GM21367 (cell line): ENCODE data around the gene CAP1.
A peak's percentile ranks its signal among the peaks of the same experiment; 100 is the strongest.
"Not testable (repeated sequence)": the region's sequence is repeated elsewhere in the genome, so short reads cannot be mapped to it uniquely, and the experiment has no call there.

Source experiments
- ATAC-seq: cut with Tn5 transposase; IDR thresholded peaks from one replicate; pipeline ENCODE4 v1.9.1; 2021; ENCODE audit not compliant: unreplicated experiment

CAP1 gene

GRCh38 chr1:40058097-40058452 lies 17.5 kb downstream of the CAP1 start:
- no peak for ATAC-seq

- ATAC-seq = no peak
Observed at GRCh38 chr1:40058453-40059337, 18.2 kb downstream of the CAP1 start.

- no peak for ATAC-seq
Observed at GRCh38 chr1:40059338-40059959, 18.9 kb downstream of the CAP1 start.

- ATAC-seq = no peak
Observed at GRCh38 chr1:40059960-40060750, 19.6 kb downstream of the CAP1 start.

GRCh38 chr1:40064797-40065499 lies 24.4 kb downstream of the CAP1 start:
- peak; percentile 54 for ATAC-seq

- ATAC-seq = no peak
Observed at GRCh38 chr1:40067023-40067422, 26.5 kb downstream of the CAP1 start.

GRCh38 chr1:40067851-40068250 lies 27.3 kb downstream of the CAP1 start:
- no peak for ATAC-seq

GRCh38 chr1:40072142-40072541 lies 31.6 kb downstream of the CAP1 start:
- no peak for ATAC-seq

GRCh38 chr1:40073062-40073461 lies 32.5 kb downstream of the CAP1 start:
- ATAC-seq = no peak

GRCh38 chr1:40075266-40075665 lies 34.7 kb downstream of the CAP1 start:
- ATAC-seq = no peak

GRCh38 chr1:40076895-40077312 lies 36.4 kb downstream of the CAP1 start:
- no peak for ATAC-seq

GRCh38 chr1:40078512-40079333 lies 38.2 kb downstream of the CAP1 start:
- ATAC-seq = no peak

GRCh38 chr1:40079774-40080400 lies 39.4 kb downstream of the CAP1 start:
- ATAC-seq = no peak

- no peak for ATAC-seq
Observed at GRCh38 chr1:40081871-40082270, 41.3 kb downstream of the CAP1 start.

- not testable (repeated sequence) for ATAC-seq
Observed at GRCh38 chr1:40084750-40085149, 44.2 kb downstream of the CAP1 start.

GRCh38 chr1:40090652-40091355 lies 50.3 kb downstream of the CAP1 start:
- ATAC-seq = no peak

- no peak for ATAC-seq
Observed at GRCh38 chr1:40092241-40092640, 51.7 kb downstream of the CAP1 start.

- ATAC-seq = no peak
Observed at GRCh38 chr1:40092706-40093639, 52.4 kb downstream of the CAP1 start.
